GM12878 (cell line): ENCODE measurements around the gene FBXL19. TPM values are rescaled to one million over a fixed set of nuclear protein-coding genes. Genes with fewer than 3 reads are reported as not detected.

ENCODE experiments used
- ATF2 ChIP-seq: IDR thresholded peaks from 2 replicates; pipeline ENCODE4 v1.6.1; 2012; ENCODE audit warnings: low read length, inconsistent platforms
- JUND ChIP-seq: IDR thresholded peaks from 2 replicates; pipeline ENCODE4 v1.6.1; 2012; ENCODE audit warnings: low read depth, mild to moderate bottlenecking, low read length, improper control_type of control experiment, moderate library complexity
- POLR2A ChIP-seq: IDR thresholded peaks from 2 replicates; pipeline ENCODE4 v1.6.1; 2011; ENCODE audit warnings: low read depth, mild to moderate bottlenecking, low read length
- USF2 ChIP-seq: IDR thresholded peaks from 2 replicates; pipeline ENCODE4 v1.6.1; 2011; ENCODE audit warnings: low read depth, low read length, improper control_type of control experiment, borderline replicate concordance
- ZBTB4 ChIP-seq: fragments of 450-650 bp; formaldehyde crosslinking; IDR thresholded peaks from 2 replicates; pipeline ENCODE4 v1.4.0; 2022; ENCODE audit warnings: mild to moderate bottlenecking, moderate library complexity
- polyA plus RNA-seq, 11 experiments: library from polyadenylated mRNA; depleted of rRNA in 4 of 11; unstranded in 6 of 11; stranded (reverse) in 5 of 11; fragments of >200 nt; fragmentation: Nextera tagmentation in 4 of 11; fragmentation: Illumina TruSeq in 1 of 11; extraction: Ambion mirVana in 4 of 11; extraction: Trizol in 1 of 11; gene quantifications; 1 replicate in 1 of 11; 2 replicates in 10 of 11; pipeline versions ENCODE4 v1.2.1 to v1.2.3, GENCODE V29; 2011 to 2016; ENCODE audit warnings: inconsistent platforms in 2 of 11, missing spikeins in 2 of 11, low read depth in 1 of 11
- total RNA-seq, 4 experiments: library from RNA; depleted of rRNA in 3 of 4; stranded (reverse); fragments of >200 nt in 3 of 4; fragmentation: Illumina TruSeq in 1 of 4; extraction: Trizol in 1 of 4; gene quantifications; 2 replicates each; pipeline versions ENCODE4 v1.2.1 to v1.2.3, GENCODE V29; 2013 to 2021

FBXL19 gene
- total and polyA plus RNA-seq, 10 of the 15 experiments (the other 5 are each of a cell fraction or from before 2014, with no cell fraction given): 0.02 to 32.1 (median 6.8) TPM; not detected in 1

- no peak for TF ChIP-seq USF2
- TF ChIP-seq JUND: no peak
- no peak for TF ChIP-seq ZBTB4 (CRISPR knock-in tag)
- no peak for TF ChIP-seq POLR2A
- TF ChIP-seq ATF2: no peak
Observed at GRCh38 chr16:30888856-30889499, 34.4 kb upstream of the FBXL19 start (continued).
